HEK293 (cell line): ENCODE results near the gene SCUBE3.

Experiments used
- BCL11A ChIP-seq: fragments of 450-650 bp; formaldehyde crosslinking; IDR thresholded peaks from 2 replicates; pipeline ENCODE4 v1.5.1; 2016; ENCODE audit warnings: low read depth, missing biosample characterization, missing genetic modification characterization
- CTCF ChIP-seq: fragments of 450-650 bp; formaldehyde crosslinking; IDR thresholded peaks from 2 replicates; pipeline ENCODE4 v1.5.1; 2016; ENCODE audit warnings: missing biosample characterization, missing genetic modification characterization
- ELK4 ChIP-seq: IDR thresholded peaks from 2 replicates; pipeline ENCODE4 v1.6.1; 2011; ENCODE audit warnings: mild to moderate bottlenecking, low read depth, low read length, borderline replicate concordance
- KLF8 ChIP-seq: fragments of 450-650 bp; formaldehyde crosslinking; IDR thresholded peaks from 2 replicates; pipeline ENCODE4 v1.5.1; 2016; ENCODE audit warnings: missing biosample characterization, missing genetic modification characterization
- PATZ1 ChIP-seq: fragments of 450-650 bp; formaldehyde crosslinking; IDR thresholded peaks from 2 replicates; pipeline ENCODE4 v1.5.1; 2016; ENCODE audit warnings: missing biosample characterization, missing genetic modification characterization
- PBX3 ChIP-seq: sonication (generic); formaldehyde crosslinking; IDR thresholded peaks from 2 replicates; pipeline ENCODE4 v1.8.1; 2022; ENCODE audit warnings: mild to moderate bottlenecking, moderate library complexity, missing genetic modification reagents
- SALL2 ChIP-seq: fragments of 450-650 bp; formaldehyde crosslinking; IDR thresholded peaks from 2 replicates; pipeline ENCODE4 v1.5.0; 2017; ENCODE audit warnings: missing biosample characterization, mild to moderate bottlenecking, missing genetic modification characterization, borderline replicate concordance
- ZNF10 ChIP-seq: fragments of 450-650 bp; formaldehyde crosslinking; IDR thresholded peaks from 2 replicates; pipeline ENCODE4 v1.5.1; 2017; ENCODE audit warnings: missing biosample characterization, missing genetic modification characterization
- ZNF239 ChIP-seq: fragments of 450-650 bp; formaldehyde crosslinking; IDR thresholded peaks from 2 replicates; pipeline ENCODE4 v1.5.1; 2016; ENCODE audit warnings: missing biosample characterization, missing genetic modification characterization
- ZNF292 ChIP-seq: fragments of 450-650 bp; formaldehyde crosslinking; IDR thresholded peaks from 2 replicates; pipeline ENCODE4 v1.5.1; 2016; ENCODE audit warnings: low read depth, missing biosample characterization, missing genetic modification characterization, borderline replicate concordance
- ZNF548 ChIP-seq: fragments of 450-650 bp; formaldehyde crosslinking; IDR thresholded peaks from 2 replicates; pipeline ENCODE4 v1.5.1; 2016; ENCODE audit warnings: missing biosample characterization, missing genetic modification characterization
- ZNF555 ChIP-seq: fragments of 450-650 bp; formaldehyde crosslinking; conservative IDR thresholded peaks from 2 replicates; pipeline ENCODE4 v1.5.1; 2017; ENCODE audit warnings: missing biosample characterization, mild to moderate bottlenecking, missing genetic modification characterization, inconsistent platforms
- ZNF785 ChIP-seq: fragments of 450-650 bp; formaldehyde crosslinking; IDR thresholded peaks from 2 replicates; pipeline ENCODE4 v1.5.1; 2016; ENCODE audit warnings: missing biosample characterization, missing genetic modification characterization

- TF ChIP-seq CTCF (tag by site-specific recombination) (no peak), BCL11A (tag by site-specific recombination) (no peak), ZNF785 (tag by site-specific recombination) (no peak), PBX3 (no peak), PATZ1 (tag by site-specific recombination) (no peak), ZNF548 (tag by site-specific recombination) (no peak), ZNF555 (no peak), KLF8 (no peak), ZNF10 (tag by site-specific recombination) (no peak), ZNF239 (tag by site-specific recombination) (no peak), SALL2 (tag by site-specific recombination) (no peak), ZNF292 (no peak), ELK4 (no peak)
Observed at GRCh38 chr6:35208419-35208818, 5.3 kb upstream of the SCUBE3 start.
